ENCODE results near the gene LCN2. TPM values are rescaled to one million over a fixed set of nuclear protein-coding genes. Genes with fewer than 3 reads are reported as not detected.

Gene LCN2
- total and polyA plus RNA-seq, 7 donors: 0.08 to 2.1 (median 0.80) TPM; not detected in 1

DNA sequence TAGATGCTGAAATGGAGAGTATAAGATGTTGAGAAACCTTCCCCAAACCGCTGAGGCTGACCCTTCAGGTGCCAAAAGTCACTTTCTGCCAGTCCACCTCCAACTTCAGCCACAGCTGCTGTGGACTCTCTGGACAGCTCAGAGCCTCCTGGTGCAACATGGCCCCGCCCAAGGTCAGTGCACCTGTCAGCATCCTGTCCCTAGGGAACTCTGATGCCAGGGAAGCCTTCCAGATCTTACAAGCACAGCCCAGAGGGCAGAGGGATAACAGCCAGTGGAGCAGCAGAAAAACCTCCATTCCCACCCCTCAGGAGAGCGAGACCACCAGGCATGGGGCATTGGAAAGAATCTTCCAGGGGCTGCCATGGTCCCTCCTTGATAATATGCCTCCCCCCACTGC lies 11.3 kb upstream of the LCN2 start:
- ATAC-seq: peak in 1 of 4 donors; percentile 32
- Histone ChIP-seq H3K27ac (no peak overlapping the region), H3K27me3 (ENCODE audit: insufficient read depth in 3 of 3, low read length in 2 of 3) (no peaks in the 10 kb centered on the region), H3K4me1 (no peaks in the 10 kb centered on the region), H3K9me3 (no peaks in the 10 kb centered on the region), H3K4me3 (no peak overlapping the region), H3K36me3 (ENCODE audit: insufficient read depth in 1 of 2, low read depth in 1 of 2) (no peaks in the 10 kb centered on the region)
- DNase-seq: peak; percentile 1 to 9
- WGBS, 3 donors: 52 to 70% (median 69%) methylated on average over 3 of the region's 3 CpGs
- TF ChIP-seq, protein P1, sequence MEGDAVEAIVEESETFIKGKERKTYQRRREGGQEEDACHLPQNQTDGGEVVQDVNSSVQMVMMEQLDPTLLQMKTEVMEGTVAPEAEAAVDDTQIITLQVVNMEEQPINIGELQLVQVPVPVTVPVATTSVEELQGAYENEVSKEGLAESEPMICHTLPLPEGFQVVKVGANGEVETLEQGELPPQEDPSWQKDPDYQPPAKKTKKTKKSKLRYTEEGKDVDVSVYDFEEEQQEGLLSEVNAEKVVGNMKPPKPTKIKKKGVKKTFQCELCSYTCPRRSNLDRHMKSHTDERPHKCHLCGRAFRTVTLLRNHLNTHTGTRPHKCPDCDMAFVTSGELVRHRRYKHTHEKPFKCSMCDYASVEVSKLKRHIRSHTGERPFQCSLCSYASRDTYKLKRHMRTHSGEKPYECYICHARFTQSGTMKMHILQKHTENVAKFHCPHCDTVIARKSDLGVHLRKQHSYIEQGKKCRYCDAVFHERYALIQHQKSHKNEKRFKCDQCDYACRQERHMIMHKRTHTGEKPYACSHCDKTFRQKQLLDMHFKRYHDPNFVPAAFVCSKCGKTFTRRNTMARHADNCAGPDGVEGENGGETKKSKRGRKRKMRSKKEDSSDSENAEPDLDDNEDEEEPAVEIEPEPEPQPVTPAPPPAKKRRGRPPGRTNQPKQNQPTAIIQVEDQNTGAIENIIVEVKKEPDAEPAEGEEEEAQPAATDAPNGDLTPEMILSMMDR (IDR thresholded peaks at IDR 0.05): no peak
- intact Hi-C loops (cut with DNase I): no loop called here

DNA sequence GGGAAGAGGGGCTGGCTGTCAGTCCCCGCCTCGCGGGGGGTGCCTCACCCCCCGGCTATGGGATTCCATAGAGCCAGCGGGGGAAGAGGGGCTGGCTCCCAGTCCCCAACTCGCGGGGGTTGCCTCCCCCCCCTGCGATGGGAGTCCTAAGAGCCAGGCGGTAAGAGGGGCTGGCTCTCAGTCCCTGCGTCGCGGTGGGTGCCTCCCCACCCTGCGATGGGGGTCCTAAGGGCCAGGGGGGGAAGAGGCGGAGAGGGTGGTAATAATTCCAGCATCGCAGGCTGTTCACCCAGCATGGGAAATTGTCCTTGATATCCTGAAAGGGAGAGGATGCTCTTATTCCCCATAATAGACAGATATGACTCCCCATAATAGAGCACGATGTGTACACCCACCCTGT lies 9.6 kb upstream of the LCN2 start:
- no peaks in the 10 kb centered on the region for H3K36me3 ChIP-seq (ENCODE audit: insufficient read depth in 1 of 2, low read depth in 1 of 2)
- DNase-seq (peak in 1 of 2 donors; percentile 8), ATAC-seq (no peak)
- no peak overlapping the region for H3K27ac ChIP-seq
- TF ChIP-seq, protein P1 (IDR thresholded peaks at IDR 0.05): no peak
- 44 to 77% (median 74%) methylated on average over 3 to 8 of the region's 16 CpGs for WGBS, 3 donors
- no peaks in the 10 kb centered on the region for H3K27me3 ChIP-seq (ENCODE audit: insufficient read depth in 3 of 3, low read length in 2 of 3)
- no peaks in the 10 kb centered on the region for H3K4me1 ChIP-seq
- no peaks in the 10 kb centered on the region for H3K9me3 ChIP-seq
- H3K4me3 ChIP-seq: no peak overlapping the region
- intact Hi-C loops (cut with DNase I): no loop called here

DNA sequence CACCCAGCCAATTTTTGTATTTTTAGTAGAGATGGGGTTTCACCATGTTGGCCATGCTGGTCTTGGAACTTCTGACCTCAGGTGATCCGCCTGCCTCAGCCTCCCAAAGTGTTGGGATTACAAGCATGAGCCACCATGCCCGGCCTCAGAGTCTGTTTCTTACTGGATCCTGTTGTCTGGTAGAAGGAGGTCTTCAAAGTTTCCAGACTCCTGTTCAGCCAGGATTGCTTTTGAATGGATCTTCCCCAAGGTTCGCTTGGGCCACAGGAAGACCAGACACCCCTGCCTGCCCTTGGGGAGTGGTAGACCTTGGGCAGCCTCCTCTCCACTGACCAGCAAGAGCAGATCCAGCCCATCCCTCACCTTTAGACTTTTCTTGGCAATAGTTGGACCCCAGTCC lies 7.6 kb upstream of the LCN2 start:
- H3K9me3 ChIP-seq: no peaks in the 10 kb centered on the region
- no peaks in the 10 kb centered on the region for H3K36me3 ChIP-seq (ENCODE audit: insufficient read depth in 1 of 2, low read depth in 1 of 2)
- ATAC-seq (peak in 1 of 4 donors; percentile 8), DNase-seq (peak in 1 of 2 donors; percentile 8)
- H3K27me3 ChIP-seq (ENCODE audit: insufficient read depth in 3 of 3, low read length in 2 of 3): no peaks in the 10 kb centered on the region
- intact Hi-C loops (cut with DNase I): no loop called here
- H3K27ac ChIP-seq: no peak overlapping the region
- 94 to 95% (median 95%) methylated on average over 3 of the region's 3 CpGs for WGBS, 3 donors
- TF ChIP-seq, protein P1 (IDR thresholded peaks at IDR 0.05): no peak
- no peaks in the 10 kb centered on the region for H3K4me1 ChIP-seq
- H3K4me3 ChIP-seq: no peak overlapping the region

DNA sequence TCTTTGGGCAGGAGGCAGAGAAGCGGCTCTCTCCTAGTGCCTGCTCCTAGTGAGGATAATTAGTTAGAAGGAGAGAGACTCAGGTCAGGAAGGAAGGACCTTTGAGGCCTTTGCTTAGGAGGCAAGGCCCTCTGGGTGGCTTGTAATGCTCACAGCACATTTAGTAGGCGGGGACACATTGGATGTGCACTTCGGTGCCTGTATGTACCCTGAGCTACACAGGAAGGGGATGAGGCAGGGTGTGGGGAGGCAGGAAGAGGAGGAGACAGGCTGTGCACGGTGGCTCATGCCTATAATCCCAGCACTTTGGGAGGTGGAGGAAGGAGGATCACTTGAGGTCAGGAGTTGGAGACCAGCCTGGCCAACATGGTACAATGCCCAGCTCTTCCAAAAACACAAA lies 7.2 kb upstream of the LCN2 start:
- H3K27ac ChIP-seq: no peak overlapping the region
- H3K27me3 ChIP-seq (ENCODE audit: insufficient read depth in 3 of 3, low read length in 2 of 3): no peaks in the 10 kb centered on the region
- TF ChIP-seq, protein P1 (IDR thresholded peaks at IDR 0.05): no peak
- intact Hi-C loops (cut with DNase I): no loop called here
- ATAC-seq (peak in 1 of 4 donors; percentile 36), DNase-seq (peak; percentile 7 to 26)
- no peaks in the 10 kb centered on the region for H3K9me3 ChIP-seq
- H3K4me1 ChIP-seq: no peaks in the 10 kb centered on the region
- H3K36me3 ChIP-seq (ENCODE audit: insufficient read depth in 1 of 2, low read depth in 1 of 2): no peaks in the 10 kb centered on the region
- WGBS, 3 donors: 55 to 63% (median 60%) methylated on average over 4 of the region's 4 CpGs
- no peak overlapping the region for H3K4me3 ChIP-seq

DNA sequence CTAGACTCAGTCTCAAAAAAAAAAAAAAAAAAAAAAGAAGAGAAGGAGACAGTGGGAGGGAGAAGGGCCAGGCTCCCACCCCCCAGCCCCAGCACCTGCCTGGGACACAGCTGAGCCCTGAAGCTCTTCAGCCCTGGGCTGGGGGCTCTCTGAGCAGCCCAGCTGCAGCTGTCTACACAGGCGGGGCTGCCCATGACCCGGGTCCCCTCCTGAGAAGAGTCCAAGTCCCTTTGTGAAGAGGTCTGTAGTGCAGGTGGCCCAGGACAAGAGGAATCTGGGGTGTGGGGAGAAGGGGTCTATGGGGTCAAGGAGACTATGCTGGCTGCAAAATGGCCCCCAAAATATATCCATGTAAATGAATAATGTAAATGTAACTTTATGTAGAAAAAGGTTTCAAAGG lies 6.7 kb upstream of the LCN2 start:
- ATAC-seq (no peak), DNase-seq (peak in 1 of 2 donors; percentile 29)
- TF ChIP-seq, protein P1 (IDR thresholded peaks at IDR 0.05): no peak
- H3K9me3 ChIP-seq: no peaks in the 10 kb centered on the region
- H3K4me1 ChIP-seq: no peaks in the 10 kb centered on the region
- WGBS, 3 donors: 56 to 65% (median 60%) methylated on average over 2 of the region's 2 CpGs
- no peaks in the 10 kb centered on the region for H3K36me3 ChIP-seq (ENCODE audit: insufficient read depth in 1 of 2, low read depth in 1 of 2)
- H3K27ac ChIP-seq: no peak overlapping the region
- no peaks in the 10 kb centered on the region for H3K27me3 ChIP-seq (ENCODE audit: insufficient read depth in 3 of 3, low read length in 2 of 3)
- intact Hi-C loops (cut with DNase I): no loop called here
- no peak overlapping the region for H3K4me3 ChIP-seq
